ENCODE data around the gene PRR36.
"Not testable (repeated sequence)": the region's sequence is repeated elsewhere in the genome, so short reads cannot be mapped to it uniquely, and the experiment has no call there.

The PRR36 gene

GRCh38 chr19:7860714-7861618, 13.2 kb downstream of the PRR36 start:
- DNase-seq (ENCODE audit: low read depth in 3 of 3, low spot score in 1 of 3): no peak

GRCh38 chr19:7859831-7860713, 14.1 kb downstream of the PRR36 start:
- DNase-seq (ENCODE audit: low read depth in 3 of 3, low spot score in 1 of 3): no peak

GRCh38 chr19:7859087-7859486, 15.1 kb downstream of the PRR36 start:
- DNase-seq (ENCODE audit: low read depth in 3 of 3, low spot score in 1 of 3): not testable (repeated sequence)

- DNase-seq (ENCODE audit: low read depth in 3 of 3, low spot score in 1 of 3): no peak
Observed at GRCh38 chr19:7858109-7858770, 15.9 kb downstream of the PRR36 start.

GRCh38 chr19:7857727-7858108, 16.5 kb downstream of the PRR36 start:
- no peak for DNase-seq (ENCODE audit: low read depth in 3 of 3, low spot score in 1 of 3)

GRCh38 chr19:7856679-7857663, 17.2 kb downstream of the PRR36 start:
- no peak for DNase-seq (ENCODE audit: low read depth in 3 of 3, low spot score in 1 of 3)

- no peak for DNase-seq (ENCODE audit: low read depth in 3 of 3, low spot score in 1 of 3)
Observed at GRCh38 chr19:7856109-7856591, 18.0 kb downstream of the PRR36 start.

- no peak for DNase-seq (ENCODE audit: low read depth in 3 of 3, low spot score in 1 of 3)
Observed at GRCh38 chr19:7855426-7856108, 18.6 kb downstream of the PRR36 start.

GRCh38 chr19:7853770-7854128, 20.4 kb downstream of the PRR36 start:
- no peak for DNase-seq (ENCODE audit: low read depth in 3 of 3, low spot score in 1 of 3)

- peak in 2 of 3 donors; percentile 37 to 56 for DNase-seq (ENCODE audit: low read depth in 3 of 3, low spot score in 1 of 3)
Observed at GRCh38 chr19:7852851-7853769, 21.1 kb downstream of the PRR36 start.

- no peak for DNase-seq (ENCODE audit: low read depth in 3 of 3, low spot score in 1 of 3)
Observed at GRCh38 chr19:7851623-7852500, 22.3 kb downstream of the PRR36 start.

- DNase-seq (ENCODE audit: low read depth in 3 of 3, low spot score in 1 of 3): no peak
Observed at GRCh38 chr19:7850945-7851622, 23.1 kb downstream of the PRR36 start.

- DNase-seq (ENCODE audit: low read depth in 3 of 3, low spot score in 1 of 3): no peak
Observed at GRCh38 chr19:7850000-7850813, 24.0 kb downstream of the PRR36 start.

- no peak for DNase-seq (ENCODE audit: low read depth in 3 of 3, low spot score in 1 of 3)
Observed at GRCh38 chr19:7849631-7849999, 24.6 kb downstream of the PRR36 start.

GRCh38 chr19:7848779-7849457, 25.3 kb downstream of the PRR36 start:
- DNase-seq (ENCODE audit: low read depth in 3 of 3, low spot score in 1 of 3): no peak

- no peak for DNase-seq (ENCODE audit: low read depth in 3 of 3, low spot score in 1 of 3)
Observed at GRCh38 chr19:7847664-7848063, 26.5 kb downstream of the PRR36 start.

Data from stimulated activated CD4-positive, alpha-beta T cell treated with anti-CD3 and anti-CD28 coated beads, TNF-alpha, amount 100 ng/mL, for 1 hour (primary cell).